Limb (tissue), 2 donors: ENCODE results near the gene SMARCD3.

Experiments used
- DNase-seq, 2 donors: peaks; one replicate each; pipeline ENCODE4 v3.0.0-alpha.2; 2016; ENCODE audit errors: extremely low spot score in 2 of 2

Gene SMARCD3

DNA sequence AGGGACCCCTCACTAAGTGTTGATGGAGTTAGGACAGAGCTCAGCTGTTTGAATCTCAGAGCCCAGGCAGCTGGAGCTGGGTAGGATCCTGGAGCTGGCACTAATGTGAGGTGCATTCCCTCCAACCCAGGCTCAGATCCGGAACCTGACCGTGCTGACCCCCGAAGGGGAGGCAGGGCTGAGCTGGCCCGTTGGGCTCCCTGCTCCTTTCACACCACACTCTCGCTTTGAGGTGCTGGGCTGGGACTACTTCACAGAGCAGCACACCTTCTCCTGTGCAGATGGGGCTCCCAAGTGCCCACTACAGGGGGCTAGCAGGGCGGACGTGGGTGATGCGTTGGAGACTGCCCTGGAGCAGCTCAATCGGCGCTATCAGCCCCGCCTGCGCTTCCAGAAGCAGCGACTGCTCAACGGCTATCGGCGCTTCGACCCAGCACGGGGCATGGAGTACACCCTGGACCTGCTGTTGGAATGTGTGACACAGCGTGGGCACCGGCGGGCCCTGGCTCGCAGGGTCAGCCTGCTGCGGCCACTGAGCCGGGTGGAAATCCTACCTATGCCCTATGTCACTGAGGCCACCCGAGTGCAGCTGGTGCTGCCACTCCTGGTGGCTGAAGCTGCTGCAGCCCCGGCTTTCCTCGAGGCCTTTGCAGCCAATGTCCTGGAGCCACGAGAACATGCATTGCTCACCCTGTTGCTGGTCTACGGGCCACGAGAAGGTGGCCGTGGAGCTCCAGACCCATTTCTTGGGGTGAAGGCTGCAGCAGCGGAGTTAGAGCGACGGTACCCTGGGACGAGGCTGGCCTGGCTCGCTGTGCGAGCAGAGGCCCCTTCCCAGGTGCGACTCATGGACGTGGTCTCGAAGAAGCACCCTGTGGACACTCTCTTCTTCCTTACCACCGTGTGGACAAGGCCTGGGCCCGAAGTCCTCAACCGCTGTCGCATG is 11.0 kb downstream of the SMARCD3 start:
- DNase-seq: no peak

DNA sequence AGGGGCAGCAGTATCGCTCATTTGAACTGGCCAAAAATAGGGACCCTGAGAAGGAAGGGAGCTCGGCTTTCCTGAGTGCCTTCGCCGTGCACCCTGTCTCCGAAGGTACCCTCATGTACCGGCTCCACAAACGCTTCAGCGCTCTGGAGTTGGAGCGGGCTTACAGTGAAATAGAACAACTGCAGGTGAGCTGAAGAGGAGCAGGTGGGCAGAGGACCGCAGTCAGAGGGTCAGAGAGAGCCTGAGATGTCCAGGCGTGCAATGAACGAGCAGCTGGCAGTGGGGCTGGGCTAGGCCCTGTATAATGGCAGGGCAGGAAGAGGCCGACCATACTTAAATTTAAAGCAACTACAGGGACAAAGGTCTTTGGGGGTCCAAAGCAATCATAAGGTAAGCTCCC is 12.1 kb downstream of the SMARCD3 start:
- DNase-seq: no peak

DNA sequence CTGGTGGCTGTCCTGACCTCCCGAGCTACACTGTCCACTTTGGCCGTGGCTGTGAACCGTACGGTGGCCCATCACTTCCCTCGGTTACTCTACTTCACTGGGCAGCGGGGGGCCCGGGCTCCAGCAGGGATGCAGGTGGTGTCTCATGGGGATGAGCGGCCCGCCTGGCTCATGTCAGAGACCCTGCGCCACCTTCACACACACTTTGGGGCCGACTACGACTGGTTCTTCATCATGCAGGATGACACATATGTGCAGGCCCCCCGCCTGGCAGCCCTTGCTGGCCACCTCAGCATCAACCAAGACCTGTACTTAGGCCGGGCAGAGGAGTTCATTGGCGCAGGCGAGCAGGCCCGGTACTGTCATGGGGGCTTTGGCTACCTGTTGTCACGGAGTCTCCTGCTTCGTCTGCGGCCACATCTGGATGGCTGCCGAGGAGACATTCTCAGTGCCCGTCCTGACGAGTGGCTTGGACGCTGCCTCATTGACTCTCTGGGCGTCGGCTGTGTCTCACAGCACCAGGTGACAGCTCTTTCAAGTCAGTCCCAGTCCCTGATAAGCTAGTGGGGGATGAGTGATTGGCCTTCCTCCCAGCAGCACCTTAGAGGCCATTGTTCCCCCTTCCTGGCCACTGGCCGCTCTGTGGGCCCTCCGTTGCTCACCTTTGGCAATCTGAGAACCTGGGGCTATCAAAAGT is 13.3 kb downstream of the SMARCD3 start:
- DNase-seq: no peak

DNA sequence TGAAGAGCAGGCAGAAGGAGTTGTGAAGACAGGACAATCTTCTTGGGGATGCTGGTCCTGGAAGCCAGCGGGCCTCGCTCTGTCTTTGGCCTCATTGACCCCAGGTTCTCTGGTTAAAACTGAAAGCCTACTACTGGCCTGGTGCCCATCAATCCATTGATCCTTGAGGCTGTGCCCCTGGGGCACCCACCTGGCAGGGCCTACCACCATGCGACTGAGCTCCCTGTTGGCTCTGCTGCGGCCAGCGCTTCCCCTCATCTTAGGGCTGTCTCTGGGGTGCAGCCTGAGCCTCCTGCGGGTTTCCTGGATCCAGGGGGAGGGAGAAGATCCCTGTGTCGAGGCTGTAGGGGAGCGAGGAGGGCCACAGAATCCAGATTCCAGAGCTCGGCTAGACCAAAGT is 14.7 kb downstream of the SMARCD3 start:
- no peak for DNase-seq

DNA sequence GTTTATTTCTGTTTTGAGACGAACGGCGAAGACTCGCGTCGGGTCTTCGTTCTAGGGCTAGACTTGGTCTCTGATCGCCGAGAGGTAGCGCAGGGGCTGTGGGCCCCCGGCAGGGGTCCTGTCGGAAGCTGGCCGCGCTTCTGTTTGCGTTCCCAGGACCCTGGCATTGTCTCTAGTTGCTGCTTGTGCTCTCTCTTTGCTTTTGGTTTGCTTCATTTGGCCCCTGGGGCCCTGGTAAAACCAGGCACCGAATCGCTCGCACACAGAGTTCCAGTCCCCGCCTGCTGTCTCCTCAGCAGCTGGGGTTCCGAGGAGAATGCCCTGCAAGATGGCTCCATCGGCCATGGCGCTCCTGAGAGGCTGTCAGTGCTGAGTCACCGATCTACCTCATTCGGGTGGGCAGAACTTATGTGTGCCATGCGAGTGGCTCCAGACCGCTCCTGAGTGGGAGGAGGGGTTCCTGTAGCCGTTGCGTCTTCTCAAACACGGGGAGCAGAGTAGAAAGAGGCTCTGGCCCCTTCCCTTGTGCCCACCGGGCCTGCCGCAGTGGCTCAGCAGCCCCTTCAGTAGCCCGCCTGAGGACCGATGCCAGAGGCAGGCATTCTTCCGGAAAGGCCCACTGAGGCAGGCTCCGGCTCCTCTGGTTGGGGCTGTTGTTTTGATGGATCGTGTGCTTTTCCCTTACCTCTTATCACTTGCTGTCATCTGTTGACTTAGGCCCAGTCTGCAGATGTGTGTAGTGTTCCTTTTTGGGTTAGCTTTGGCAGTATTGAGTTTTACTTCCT is 15.4 kb downstream of the SMARCD3 start:
- no peak for DNase-seq

DNA sequence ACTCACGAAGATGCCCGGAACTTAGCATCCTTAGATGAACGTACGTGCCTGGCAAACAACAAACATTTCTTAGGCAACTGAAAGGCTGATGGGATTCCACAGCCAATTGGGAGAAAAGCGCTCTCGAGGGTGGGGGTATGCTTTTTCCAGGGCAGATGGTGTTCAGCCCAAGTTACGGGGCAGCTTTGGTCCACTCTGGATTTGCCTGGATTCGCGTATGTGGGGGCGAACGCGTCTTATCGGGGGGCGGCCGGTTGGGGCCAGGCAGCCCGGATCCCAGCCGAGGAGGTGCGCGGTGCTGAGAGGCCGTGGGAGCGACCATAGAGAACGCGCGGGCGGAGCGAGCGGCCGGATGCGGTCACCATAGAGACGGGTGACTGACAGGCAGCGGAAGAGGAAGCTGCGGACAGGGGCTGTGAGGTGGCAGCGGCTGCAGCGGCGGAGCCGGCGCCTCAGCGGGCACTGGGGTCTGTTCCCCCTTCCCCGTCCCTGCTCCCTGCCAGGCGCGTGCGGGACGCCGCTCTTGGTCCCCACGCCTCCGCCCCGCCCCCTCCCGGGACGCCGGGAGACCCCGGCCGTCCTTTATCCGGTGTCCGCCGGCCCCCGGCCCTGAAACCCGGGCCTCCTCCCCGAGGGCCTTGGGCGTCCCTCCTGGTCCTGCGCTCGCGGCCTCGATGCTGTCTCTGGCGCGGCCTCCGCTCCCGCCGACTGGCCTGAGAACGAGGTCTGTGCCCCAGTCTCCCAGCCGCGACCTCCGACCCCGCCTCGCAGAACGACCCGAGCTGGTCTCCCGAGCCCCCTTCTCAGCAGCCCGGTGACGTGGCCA is 16.2 kb downstream of the SMARCD3 start, which contains the start of gene CHPF2:
CHPF2 (plus strand) TSS at position 393 of the 826 bp plus-strand sequence. CDS start 1,529 bp downstream, outside the sequence.
- peak; percentile 84 to 91 for DNase-seq

DNA sequence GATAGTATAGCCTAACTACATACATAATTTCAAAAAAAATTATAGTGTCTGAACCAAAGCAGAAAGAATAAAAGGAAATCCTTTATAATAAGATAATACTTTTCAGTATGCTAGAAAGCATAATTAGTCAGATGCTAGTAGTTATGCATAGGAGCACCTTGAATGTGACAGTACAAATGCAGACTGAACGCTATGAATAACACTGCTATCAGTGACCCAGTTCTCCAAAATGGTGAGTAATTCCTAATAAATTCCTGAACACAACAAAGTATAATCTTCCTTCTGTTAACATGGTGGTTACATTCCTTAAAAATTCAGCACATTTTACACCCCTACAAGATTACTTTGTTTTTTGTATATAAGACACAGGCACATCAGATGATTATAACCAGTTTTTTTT is 17.4 kb downstream of the SMARCD3 start:
- no peak for DNase-seq

DNA sequence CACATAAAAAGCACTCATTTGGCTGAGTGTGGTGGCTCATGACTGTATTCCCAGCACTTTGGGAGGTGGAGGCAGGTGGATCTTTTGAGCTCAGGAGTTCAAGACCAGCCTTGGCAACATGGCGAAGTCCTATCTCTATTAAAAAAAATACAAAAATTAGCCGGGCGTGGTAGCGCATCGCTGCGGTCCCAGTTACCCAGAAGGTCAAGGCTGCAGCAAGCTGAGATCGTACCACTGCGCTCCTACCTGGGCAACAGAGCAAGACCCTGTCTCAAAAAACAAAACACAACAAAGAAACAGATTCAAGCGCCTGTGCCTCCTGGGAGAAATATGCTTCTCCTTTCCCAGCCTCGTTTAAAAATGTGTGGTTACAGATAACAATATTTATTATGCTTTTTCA is 19.2 kb downstream of the SMARCD3 start:
- DNase-seq: no peak

DNA sequence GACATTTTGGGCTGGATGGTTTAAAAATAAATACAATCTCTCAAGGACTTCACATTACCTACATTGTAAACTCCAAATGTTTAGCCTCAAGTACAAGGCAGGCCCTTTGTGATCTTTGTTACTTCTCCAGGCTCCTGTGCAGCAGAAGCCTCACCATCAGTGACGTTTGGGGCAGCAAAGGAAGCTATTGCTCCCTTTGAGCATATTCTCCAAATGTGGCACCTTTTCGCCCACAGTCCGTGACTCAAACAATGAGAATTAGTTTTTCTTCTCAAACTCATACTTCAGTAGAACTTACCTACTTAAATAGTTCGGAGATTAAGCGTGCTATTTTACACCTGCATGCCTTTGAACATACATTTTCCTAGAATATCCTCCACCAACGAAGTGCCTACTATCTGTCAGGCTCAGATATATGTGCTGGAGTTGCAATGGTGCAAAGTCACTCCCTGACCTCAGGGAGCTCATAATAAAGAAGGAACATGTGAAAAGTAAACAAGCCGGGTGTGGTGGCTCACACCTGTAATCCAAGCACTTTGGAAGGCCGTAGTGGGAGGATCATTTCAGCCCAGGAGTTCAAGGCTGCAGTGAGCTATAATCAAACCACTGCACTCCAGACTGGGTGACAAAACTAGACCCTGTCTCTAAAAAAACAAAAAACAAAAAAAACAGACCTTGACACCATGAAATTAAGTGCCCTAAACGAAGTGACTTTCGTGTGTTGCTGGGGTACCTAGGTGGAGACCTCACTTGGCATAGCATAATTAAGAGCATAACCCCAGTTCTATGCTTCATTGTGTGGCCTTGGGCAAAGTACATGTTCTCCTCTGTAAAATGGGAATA is 20.2 kb downstream of the SMARCD3 start:
- no peak for DNase-seq

DNA sequence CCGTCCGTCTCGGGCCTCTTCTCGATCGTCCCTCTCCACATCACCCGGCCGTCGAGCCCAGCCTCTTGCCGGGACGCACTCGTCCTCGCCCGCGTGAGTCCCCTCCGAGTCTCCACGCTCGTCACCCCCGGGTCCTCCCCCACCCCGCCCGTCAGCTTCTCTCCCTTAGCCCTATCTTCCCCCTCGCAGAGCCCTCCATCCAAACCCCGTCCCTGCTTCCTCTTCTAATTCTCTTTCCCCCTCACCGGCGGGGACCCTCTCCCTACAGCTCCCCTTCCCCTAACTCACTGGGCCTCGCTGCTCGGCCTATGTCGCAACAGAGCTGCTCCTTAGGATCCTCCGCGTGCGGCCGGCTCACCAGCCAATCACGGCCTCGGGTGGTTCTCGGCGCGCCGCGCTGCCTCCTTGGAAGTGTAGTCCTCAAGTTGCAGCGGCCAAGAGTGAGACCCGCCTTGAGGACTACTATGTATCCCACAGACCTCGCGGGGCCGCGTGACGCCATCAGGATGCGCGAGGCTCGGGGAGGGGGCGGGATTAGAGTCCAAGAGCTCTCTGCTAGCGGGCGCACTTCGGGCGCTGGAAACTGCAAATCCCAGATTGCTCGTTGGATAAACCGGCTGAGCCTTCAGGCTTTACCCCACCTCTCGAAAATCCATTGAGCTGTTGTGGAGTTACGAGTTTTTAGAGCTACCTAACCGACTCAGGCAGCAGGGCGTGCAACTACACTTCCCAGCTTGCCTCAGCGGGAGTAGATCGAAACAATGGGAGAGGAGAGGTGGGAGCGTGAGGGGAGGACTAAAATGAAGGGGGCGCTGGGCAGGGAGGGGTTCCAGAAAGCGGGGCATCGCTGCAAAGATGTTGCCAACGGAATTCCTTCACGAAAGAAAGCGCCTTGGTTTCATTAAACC is 21.4 kb downstream of the SMARCD3 start, which contains the start of gene ABCF2:
ABCF2 (minus strand) TSS at position 331 of the 908 bp plus-strand sequence. CDS start 747 bp downstream, outside the sequence.
- peak; percentile 97 to 100 for DNase-seq

DNA sequence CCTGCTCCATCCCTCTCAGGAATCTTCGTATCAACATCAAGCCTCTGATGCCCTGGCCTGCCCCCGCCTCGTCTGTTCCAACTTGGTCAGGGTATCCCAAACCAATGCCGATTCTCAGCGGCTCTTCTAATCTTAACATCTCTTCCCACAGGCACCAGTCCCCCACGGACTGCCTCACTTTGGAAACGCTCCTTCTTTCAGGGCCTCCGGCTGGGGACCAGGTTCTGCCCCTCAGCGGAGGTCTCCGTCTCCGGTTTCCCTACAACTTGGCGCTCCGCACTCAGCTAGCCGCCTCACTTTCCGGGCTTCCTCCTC is 22.0 kb downstream of the SMARCD3 start:
- no peak for DNase-seq

DNA sequence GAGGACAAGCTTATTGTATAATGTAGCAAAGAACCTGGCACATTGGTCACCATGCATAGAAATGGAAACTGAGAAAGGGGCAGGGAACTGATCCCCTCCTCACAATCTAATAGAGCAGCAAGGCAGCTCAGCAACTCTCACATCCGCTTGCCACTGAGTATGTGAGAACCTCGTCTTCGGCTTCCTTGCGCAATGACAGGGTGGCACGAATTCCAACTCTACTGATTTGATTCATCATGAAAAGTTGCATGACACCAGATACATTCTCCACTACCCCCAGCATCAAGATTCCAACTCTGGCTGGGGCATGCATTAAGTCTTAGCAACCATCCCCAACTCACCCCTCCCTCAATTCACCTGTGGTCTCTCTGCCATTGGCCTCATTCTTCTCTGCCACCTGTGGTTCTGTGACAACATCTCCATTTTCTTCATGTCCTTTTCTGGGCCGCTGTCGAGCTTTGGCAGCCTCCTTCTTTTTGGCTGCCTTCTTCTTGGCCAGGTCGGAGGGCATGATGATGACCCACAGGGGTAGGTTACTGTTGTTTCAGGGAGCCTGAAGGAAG is 22.5 kb downstream of the SMARCD3 start:
- no peak for DNase-seq

DNA sequence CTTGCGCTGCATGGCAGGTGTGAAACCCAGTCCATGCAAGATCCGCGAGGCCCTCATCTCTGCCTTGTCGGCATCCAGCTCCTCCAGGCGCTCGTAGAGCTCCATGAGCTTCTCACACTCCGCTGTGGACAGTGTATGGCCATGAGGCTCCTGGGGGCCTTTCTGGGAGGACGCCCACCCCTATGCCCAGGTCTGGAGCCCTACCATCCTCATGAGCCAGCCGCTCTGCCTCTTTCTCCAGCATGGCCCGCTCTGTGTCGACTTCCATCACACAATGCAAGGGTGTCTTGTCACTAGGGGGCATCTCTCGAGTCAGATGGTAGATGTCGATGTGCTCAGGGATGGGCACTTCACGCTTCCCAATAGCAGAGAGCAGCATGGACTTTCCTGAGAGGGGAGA is 24.8 kb downstream of the SMARCD3 start:
- no peak for DNase-seq

DNA sequence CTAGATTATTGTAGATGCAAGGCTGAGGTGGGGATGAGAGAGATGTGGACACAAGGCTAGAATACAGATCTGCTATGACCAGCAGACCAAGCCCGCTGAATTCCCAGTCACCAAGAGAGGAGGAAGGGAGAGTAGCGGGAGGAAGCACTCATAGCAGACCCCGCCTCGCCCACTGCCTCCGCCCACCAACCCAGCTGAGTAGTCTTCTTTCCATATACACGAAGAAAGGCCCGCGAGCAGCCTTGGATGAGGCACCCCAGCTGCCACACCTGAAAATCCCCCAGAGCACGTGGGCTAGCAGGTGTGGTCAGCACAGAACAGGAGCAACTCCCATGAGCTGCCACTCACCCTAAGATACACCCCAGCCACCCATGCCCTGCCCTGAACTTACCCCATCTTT is 30.3 kb downstream of the SMARCD3 start:
- DNase-seq: no peak

DNA sequence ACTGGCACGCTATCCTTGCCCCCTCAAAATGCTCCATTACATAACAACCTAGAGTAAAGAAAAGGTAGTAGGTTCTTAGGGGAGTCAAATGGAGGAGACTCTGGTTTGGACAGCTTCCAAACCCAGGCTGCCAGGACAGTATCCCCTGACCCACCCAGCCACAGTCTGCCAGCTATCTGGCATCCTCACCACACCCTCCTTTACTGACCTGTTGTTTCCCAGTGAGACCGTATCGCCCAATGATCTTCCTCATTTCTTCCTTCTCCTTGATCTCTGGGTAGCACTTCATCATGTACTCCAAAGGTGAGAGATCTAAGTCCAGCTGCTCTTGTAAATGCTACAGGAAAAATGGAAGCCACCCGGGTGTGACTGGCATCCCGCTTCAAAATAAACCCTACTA is 33.1 kb downstream of the SMARCD3 start:
- no peak for DNase-seq

DNA sequence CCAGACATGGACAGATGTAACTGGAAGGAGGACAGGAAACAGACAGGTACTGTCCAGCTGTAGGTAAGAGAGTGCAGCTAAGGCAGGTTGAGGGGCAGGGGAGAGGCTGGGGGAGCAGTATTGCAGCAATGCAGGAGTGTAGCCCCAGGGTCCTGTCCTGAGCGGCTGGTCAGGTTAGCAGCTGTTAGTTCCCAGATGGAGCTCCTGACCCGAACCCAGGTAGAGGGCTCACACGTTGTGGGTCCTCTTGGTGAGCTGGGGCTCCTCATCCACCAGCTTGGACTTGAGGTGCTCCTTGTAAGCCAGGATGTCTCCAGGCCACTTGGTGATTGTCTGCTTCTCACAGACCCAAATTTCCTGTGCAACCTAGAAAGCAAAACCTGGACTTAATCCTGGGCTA is 34.7 kb downstream of the SMARCD3 start:
- no peak for DNase-seq

DNA sequence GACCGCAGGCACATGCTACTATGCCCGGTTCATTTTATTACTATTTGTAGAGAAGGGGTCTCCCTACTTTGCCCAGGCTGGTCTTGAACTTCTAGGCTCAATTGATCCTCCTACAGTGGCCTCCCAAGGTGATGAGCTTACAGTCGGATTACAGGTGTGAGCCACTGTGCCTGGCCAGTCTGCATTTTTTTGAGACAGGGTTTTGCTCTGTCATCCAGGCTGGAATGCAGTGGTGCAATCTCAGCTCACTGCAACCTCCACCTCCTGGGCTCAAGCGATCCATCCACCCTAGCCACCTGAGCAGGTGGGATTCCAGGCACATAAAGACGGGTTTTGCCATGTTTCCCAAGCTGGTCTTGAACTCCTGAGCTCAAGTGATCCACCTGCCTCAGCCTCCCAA is 35.9 kb downstream of the SMARCD3 start:
- DNase-seq: no peak

DNA sequence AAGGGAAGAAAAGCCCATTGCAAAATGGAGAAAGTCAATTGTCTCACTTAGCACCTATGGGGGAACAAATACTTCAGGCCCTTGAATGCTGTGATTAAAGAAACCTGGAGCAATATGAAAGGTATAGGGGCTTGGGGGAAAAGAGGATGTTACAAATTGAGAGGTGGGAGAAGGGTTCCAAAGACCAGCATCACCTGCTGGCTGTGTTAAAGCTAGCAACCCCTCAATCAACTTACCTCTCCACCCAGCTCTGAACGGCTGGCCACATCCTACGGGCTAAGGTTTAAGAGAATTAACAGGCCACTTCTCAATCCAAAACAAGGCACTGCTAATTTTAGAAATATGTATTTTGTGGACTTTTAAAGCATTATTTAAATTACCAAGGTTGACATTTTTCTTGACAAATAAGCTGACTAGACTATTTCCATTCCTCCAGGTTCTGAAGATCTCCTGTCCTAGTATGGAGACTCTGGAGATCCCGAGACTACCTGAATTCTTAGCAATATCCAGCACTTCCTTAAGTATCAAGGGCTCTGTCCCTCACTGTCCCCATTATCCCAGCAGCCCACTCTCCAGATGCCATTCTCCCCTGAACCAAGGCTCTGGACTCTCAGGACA is 37.2 kb downstream of the SMARCD3 start:
- no peak for DNase-seq
